Measurements from ENCODE around the gene ADO. TPM values are rescaled to one million over a fixed set of nuclear protein-coding genes. Genes with fewer than 3 reads are reported as not detected.
A peak's percentile ranks its signal among the peaks of the same experiment; 100 is the strongest.

ADO gene
- total and polyA plus RNA-seq, 2 experiments from 2014 or later, result 12.6 to 48.3 TPM

DNA sequence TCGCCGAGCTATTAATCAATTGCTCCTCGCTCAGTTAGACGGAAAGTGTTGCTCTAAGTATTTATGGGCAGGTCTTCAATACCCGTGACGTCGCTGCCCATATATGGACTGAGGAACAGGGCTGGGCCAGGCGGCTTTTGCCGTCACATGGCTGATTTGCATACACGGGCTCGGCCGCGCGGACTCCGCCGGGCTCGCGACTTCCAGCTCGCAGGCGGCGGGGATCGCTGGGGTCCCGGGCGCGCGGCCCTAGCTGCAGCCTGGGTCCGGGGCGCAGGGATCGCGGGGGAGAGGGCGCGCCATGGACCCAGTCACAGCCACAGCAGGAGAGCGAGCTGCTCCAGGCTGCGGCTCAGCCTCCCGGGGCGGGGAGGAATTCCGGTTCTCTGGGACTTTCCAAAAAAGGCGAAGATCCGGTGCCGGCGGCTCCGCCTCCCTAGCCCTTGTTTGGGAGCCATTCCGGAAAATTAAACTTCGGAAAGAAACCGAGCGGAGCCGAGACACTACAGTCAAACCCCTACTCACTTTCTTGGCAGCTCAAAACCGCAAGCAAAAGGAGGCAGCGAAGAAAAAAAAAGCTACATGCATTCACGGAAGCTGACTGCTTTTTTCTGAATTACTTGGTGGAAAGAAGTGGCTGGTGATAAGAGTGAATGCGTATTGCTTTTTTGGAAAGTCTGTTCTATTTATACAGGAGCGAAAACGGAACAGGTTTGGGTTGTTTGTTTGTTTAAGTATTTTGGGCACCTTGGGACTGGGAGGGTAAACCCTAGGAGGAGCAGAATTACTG, 12.0 kb downstream of the ADO start, which contains the start of gene EGR2:
Gene EGR2, minus strand, starts transcription at position 36 of the 790 bp plus-strand sequence. CDS start 337 bp downstream, outside the sequence.
- H3K27me3 Mint-ChIP-seq (ENCODE audit: insufficient read depth, low read depth, poor library complexity), result peaks cover 71% of the 10 kb centered on the region
- Histone ChIP-seq H3K27ac (ENCODE audit: low read depth) (no peak within 1 kb of the TSS), H3F3A (replicated peaks; ENCODE audit: low read depth) (peaks cover 10% of the 10 kb centered on the region), H2AFZ (peak within 1 kb of the TSS; percentile 95), H3K4me2 (peak within 1 kb of the TSS; percentile 88), H3K9me2 (ENCODE audit: insufficient read depth) (no peaks in the 10 kb centered on the region), H3K36me3 (ENCODE audit: insufficient read depth) (no peaks in the 10 kb centered on the region), H3K4me1 (ENCODE audit: insufficient read depth) (peaks cover 7% of the 10 kb centered on the region; the same call in 1 of the 2 replicates), H3K4me3 (peak within 1 kb of the TSS; percentile 66), H4K20me1 (replicated peaks; ENCODE audit: insufficient read depth) (no peaks in the 10 kb centered on the region), H3K79me2 (replicated peaks; ENCODE audit: insufficient read depth) (no peaks in the 10 kb centered on the region), H3K27me3 (ENCODE audit: insufficient read depth) (peaks cover 76% of the 10 kb centered on the region)
- peaks cover 22% of the 10 kb centered on the region for H3K4me1 Mint-ChIP-seq
- H3K9me3 Mint-ChIP-seq, result peaks cover 3% of the 10 kb centered on the region
- H3K27ac Mint-ChIP-seq, result peak within 1 kb of the TSS; percentile 66
- peak within 1 kb of the TSS; percentile 82 for H3K4me3 Mint-ChIP-seq
- no peaks in the 10 kb centered on the region; the same call in 2 of the 3 replicates for H3K36me3 Mint-ChIP-seq (ENCODE audit: low read depth)
- ATAC-seq (peak; percentile 43), DNase-seq (ENCODE audit: low spot score) (peak; percentile 96)
- TF ChIP-seq EZH2phosphoT487 (IDR thresholded peaks at IDR 0.05; ENCODE audit: unreplicated experiment) (no peak), POLR2AphosphoS5 (IDR thresholded peaks at IDR 0.05; ENCODE audit: low read depth) (peak; percentile 52; the same call in 1 of the 2 replicates), NANOG (IDR thresholded peaks at IDR 0.05; ENCODE audit: borderline replicate concordance) (no peak), ZNF331 (CRISPR knock-in tag; IDR thresholded peaks at IDR 0.05; ENCODE audit: low read depth) (peak; percentile 50; the same call in 1 of the 2 replicates), CREB1 (CRISPR knock-in tag; IDR thresholded peaks at IDR 0.05; ENCODE audit: low read depth) (peak; percentile 82)

DNA sequence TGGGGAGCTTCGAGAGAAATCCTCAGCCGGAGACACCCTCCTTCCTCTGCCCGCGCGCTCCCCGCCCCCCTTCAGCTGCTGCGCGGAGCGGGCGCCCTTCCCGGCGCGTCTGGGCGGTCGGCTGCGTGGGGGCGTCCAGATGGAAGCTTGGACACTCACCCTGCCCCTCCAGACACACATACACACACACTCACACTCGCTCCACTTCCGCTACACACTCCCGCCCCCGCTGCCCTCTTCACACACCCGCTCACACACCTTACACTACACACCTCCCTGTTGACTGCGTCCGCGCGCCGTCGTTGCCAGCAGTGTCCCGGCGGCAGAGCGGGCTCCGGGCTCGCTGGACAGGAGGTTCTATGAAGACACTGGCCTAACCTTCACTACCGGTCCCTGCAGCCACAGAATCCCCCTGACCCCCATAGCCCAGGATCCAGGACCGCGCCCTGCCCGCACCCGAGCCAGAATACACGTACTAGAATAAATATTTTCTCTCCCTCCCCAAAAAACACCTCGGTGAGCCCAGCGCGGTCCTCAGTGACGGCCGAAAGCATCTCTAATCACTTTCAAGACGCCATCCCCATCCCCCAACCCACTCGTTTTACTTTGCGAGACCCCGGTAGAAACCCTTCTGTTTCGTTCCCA, 12.7 kb downstream of the ADO start:
- Histone ChIP-seq H4K20me1 (replicated peaks; ENCODE audit: insufficient read depth) (no peaks in the 10 kb centered on the region), H3K79me2 (replicated peaks; ENCODE audit: insufficient read depth) (no peaks in the 10 kb centered on the region), H2AFZ (peak overlapping the region; percentile 95), H3K4me1 (ENCODE audit: insufficient read depth) (peaks cover 7% of the 10 kb centered on the region; the same call in 1 of the 2 replicates), H3K9me2 (ENCODE audit: insufficient read depth) (no peaks in the 10 kb centered on the region), H3K4me3 (peak overlapping the region; percentile 66), H3F3A (replicated peaks; ENCODE audit: low read depth) (peaks cover 10% of the 10 kb centered on the region), H3K4me2 (peak overlapping the region; percentile 88), H3K27ac (ENCODE audit: low read depth) (no peak overlapping the region), H3K27me3 (ENCODE audit: insufficient read depth) (peaks cover 76% of the 10 kb centered on the region), H3K36me3 (ENCODE audit: insufficient read depth) (no peaks in the 10 kb centered on the region)
- DNase-seq (ENCODE audit: low spot score), result peak; percentile 35
- Mint-ChIP-seq H3K27ac (no peak overlapping the region), H3K27me3 (ENCODE audit: insufficient read depth, low read depth, poor library complexity) (peaks cover 71% of the 10 kb centered on the region), H3K36me3 (ENCODE audit: low read depth) (no peaks in the 10 kb centered on the region; the same call in 2 of the 3 replicates), H3K4me1 (peaks cover 22% of the 10 kb centered on the region), H3K4me3 (peak overlapping the region; percentile 82), H3K9me3 (peaks cover 3% of the 10 kb centered on the region)
- ATAC-seq, result peak; percentile 2
- TF ChIP-seq EZH2phosphoT487 (IDR thresholded peaks at IDR 0.05; ENCODE audit: unreplicated experiment), result no peak
- TF ChIP-seq STAT1 (IDR thresholded peaks at IDR 0.05; ENCODE audit: unreplicated experiment), result no peak
- TF ChIP-seq, protein P1, sequence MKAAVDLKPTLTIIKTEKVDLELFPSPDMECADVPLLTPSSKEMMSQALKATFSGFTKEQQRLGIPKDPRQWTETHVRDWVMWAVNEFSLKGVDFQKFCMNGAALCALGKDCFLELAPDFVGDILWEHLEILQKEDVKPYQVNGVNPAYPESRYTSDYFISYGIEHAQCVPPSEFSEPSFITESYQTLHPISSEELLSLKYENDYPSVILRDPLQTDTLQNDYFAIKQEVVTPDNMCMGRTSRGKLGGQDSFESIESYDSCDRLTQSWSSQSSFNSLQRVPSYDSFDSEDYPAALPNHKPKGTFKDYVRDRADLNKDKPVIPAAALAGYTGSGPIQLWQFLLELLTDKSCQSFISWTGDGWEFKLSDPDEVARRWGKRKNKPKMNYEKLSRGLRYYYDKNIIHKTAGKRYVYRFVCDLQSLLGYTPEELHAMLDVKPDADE (IDR thresholded peaks at IDR 0.05), result no peak
- TF ChIP-seq, protein P2, sequence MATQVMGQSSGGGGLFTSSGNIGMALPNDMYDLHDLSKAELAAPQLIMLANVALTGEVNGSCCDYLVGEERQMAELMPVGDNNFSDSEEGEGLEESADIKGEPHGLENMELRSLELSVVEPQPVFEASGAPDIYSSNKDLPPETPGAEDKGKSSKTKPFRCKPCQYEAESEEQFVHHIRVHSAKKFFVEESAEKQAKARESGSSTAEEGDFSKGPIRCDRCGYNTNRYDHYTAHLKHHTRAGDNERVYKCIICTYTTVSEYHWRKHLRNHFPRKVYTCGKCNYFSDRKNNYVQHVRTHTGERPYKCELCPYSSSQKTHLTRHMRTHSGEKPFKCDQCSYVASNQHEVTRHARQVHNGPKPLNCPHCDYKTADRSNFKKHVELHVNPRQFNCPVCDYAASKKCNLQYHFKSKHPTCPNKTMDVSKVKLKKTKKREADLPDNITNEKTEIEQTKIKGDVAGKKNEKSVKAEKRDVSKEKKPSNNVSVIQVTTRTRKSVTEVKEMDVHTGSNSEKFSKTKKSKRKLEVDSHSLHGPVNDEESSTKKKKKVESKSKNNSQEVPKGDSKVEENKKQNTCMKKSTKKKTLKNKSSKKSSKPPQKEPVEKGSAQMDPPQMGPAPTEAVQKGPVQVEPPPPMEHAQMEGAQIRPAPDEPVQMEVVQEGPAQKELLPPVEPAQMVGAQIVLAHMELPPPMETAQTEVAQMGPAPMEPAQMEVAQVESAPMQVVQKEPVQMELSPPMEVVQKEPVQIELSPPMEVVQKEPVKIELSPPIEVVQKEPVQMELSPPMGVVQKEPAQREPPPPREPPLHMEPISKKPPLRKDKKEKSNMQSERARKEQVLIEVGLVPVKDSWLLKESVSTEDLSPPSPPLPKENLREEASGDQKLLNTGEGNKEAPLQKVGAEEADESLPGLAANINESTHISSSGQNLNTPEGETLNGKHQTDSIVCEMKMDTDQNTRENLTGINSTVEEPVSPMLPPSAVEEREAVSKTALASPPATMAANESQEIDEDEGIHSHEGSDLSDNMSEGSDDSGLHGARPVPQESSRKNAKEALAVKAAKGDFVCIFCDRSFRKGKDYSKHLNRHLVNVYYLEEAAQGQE (IDR thresholded peaks at IDR 0.05; ENCODE audit: unreplicated experiment), result no peak
- TF ChIP-seq EZH2 (IDR thresholded peaks at IDR 0.05; ENCODE audit: low read depth, unreplicated experiment), result no peak
- TF ChIP-seq POLR2AphosphoS5 (IDR thresholded peaks at IDR 0.05; ENCODE audit: low read depth), result no peak
- no peak for TF ChIP-seq CREB1 (CRISPR knock-in tag; IDR thresholded peaks at IDR 0.05; ENCODE audit: low read depth)

All from GM23338 (cell line).